C4-2B (cell line): Measurements from ENCODE around the gene RASAL3.
A peak's percentile ranks its signal among the peaks of the same experiment; 100 is the strongest.
"Not testable (repeated sequence)": the region's sequence is repeated elsewhere in the genome, so short reads cannot be mapped to it uniquely, and the experiment has no call there.

ENCODE experiments used
- H3K27ac ChIP-seq: fragments of 450-650 bp; 2 replicates; pipeline ENCODE4 v1.5.1; 2017
- ZFX ChIP-seq: fragments of 450-650 bp; IDR thresholded peaks from 2 replicates; pipeline ENCODE4 v1.6.1; 2017
- TF ChIP-seq, protein P1 (sequence below): fragments of 450-650 bp; conservative IDR thresholded peaks from 2 replicates; pipeline ENCODE4 v1.5.1; 2017; ENCODE audit warnings: mild to moderate bottlenecking

The RASAL3 gene

GRCh38 chr19:15479391-15480345 lies 15.3 kb upstream of the RASAL3 start, which contains the start of gene PGLYRP2:
Gene PGLYRP2, minus strand, starts transcription at chr19:15479501. Its CDS starts 130 bp downstream, at chr19:15479371.
- TF ChIP-seq, protein P1, sequence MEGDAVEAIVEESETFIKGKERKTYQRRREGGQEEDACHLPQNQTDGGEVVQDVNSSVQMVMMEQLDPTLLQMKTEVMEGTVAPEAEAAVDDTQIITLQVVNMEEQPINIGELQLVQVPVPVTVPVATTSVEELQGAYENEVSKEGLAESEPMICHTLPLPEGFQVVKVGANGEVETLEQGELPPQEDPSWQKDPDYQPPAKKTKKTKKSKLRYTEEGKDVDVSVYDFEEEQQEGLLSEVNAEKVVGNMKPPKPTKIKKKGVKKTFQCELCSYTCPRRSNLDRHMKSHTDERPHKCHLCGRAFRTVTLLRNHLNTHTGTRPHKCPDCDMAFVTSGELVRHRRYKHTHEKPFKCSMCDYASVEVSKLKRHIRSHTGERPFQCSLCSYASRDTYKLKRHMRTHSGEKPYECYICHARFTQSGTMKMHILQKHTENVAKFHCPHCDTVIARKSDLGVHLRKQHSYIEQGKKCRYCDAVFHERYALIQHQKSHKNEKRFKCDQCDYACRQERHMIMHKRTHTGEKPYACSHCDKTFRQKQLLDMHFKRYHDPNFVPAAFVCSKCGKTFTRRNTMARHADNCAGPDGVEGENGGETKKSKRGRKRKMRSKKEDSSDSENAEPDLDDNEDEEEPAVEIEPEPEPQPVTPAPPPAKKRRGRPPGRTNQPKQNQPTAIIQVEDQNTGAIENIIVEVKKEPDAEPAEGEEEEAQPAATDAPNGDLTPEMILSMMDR, result peak; percentile 87
- TF ChIP-seq ZFX, result peak; percentile 49; the same call in 1 of the 2 replicates
- H3K27ac ChIP-seq, result peak within 1 kb of the TSS; percentile 77

DNA sequence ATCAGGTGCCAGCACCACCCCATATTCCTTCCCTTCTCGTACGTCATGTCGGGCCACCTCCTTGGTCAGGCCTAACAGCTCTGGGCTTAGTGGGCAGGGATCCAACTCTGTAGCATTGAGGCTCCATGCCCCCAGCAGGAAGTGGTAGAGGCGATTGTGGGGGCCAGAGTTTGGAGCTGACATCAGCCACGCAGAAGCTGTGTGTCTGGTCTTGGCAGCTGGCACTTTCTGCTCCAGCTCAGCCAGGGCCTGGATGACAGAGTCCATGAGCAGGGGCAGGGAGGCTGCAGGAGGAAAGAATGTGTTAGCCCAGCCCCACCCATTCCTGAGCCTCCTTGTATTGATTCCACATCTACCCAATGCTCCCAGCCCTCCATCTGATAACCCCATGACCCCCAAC lies 12.0 kb upstream of the RASAL3 start:
- no peak for TF ChIP-seq ZFX
- TF ChIP-seq, protein P1, result no peak
- H3K27ac ChIP-seq, result no peak overlapping the region

DNA sequence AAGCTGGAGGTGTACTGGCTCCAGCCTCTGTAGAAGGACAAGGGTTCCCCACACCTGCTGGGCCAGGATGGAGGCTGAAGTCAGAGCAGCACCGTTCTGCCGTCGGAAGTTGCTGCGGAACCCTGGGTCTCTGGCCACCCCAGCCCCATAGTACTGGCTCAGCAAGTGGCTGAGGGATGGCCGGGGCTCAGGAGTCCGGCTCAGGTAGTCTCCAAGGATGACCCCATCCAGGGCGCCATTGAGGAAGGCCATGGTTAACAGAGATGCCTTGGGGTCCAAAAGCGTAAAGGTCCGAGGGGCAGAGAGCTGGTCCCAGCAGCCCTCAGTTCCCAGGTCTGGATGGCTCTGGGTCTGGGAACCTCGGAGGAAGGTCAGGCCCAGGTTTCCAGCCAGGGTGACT lies 11.3 kb upstream of the RASAL3 start:
- no peak for TF ChIP-seq ZFX
- TF ChIP-seq, protein P1, result no peak
- H3K27ac ChIP-seq, result no peak overlapping the region

GRCh38 chr19:15475169-15475568 lies 10.8 kb upstream of the RASAL3 start:
- TF ChIP-seq, protein P1, result no peak
- no peak for TF ChIP-seq ZFX
- no peak overlapping the region for H3K27ac ChIP-seq

GRCh38 chr19:15473821-15474220 lies 9.5 kb upstream of the RASAL3 start:
- H3K27ac ChIP-seq, result not testable (repeated sequence)

DNA sequence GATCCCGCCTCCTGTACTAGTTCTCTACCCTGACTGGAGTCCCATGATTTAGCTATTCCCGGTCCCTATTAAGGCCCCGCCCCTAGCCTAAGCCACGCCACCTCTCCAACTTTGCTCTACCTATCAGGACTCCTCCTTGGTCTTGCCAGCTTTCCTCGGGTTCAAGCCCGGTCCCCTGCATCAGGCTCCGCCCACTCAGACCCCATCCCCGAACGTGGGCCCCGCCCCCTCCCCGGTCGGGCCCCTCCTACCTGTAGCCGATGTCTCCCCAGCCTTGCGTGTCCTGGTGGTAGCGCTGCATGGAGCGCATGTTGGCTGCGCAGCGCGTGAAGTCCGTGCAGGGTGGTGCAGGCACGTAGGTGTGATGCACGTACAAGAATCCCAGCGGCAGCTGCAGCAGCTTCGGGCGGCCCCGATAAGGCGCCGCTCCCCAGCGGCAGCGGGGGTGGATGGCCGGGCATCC lies 7.3 kb upstream of the RASAL3 start:
- H3K27ac ChIP-seq, result no peak overlapping the region
- no peak for TF ChIP-seq ZFX
- TF ChIP-seq, protein P1, result no peak

DNA sequence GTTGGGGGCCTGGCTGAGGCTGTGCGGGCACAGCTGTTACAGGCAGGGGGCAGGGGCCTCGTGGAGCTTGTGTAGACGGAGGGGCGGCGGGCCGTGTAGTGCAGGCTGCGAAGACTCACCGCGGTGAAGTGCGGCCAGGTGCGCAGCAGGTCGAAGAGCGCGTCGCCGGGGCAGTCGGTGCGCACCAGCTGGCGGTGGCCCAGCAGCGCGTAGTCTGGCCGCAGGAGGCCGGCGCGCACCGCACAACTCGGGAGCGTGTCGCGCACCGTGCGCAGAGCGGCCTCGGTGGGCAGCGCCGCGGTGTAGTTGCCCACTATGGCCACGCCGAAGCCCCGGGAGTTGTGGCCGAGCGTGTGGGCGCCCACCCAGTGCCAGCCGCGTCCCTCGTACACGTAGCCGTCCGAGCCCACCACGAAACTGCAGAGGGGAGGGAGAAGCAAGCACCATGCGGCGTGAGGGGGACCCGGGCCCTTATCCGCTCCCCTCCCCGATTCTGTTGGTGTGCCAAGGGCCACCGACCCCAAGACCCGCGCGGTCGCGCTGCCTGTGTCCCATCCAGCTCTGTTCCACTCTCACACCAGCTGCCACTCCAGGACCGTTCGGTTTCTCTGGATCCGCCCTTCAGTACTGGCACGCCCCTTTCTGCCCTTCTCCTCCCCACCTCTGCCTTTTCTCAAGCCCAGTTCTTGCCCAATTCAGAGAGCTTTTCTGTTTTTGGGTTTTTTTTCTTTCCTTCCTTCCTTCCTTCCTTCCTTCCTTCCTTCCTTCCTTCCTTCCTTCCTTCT lies 5.4 kb upstream of the RASAL3 start:
- H3K27ac ChIP-seq, result peak overlapping the region; percentile 82
- TF ChIP-seq, protein P1, result no peak
- TF ChIP-seq ZFX, result no peak
